Measurements from ENCODE around the gene MRPS18A.

GRCh38 chr6:43639984-43640800, 47.4 kb downstream of the MRPS18A start:
- TF ChIP-seq CTCF (IDR thresholded peaks at IDR 0.05; ENCODE audit: low read length) (no peak), EZH2 (IDR thresholded peaks at IDR 0.05; ENCODE audit: borderline replicate concordance, low read length) (no peak)
